Right lobe of liver (tissue), 6 donors: ENCODE results near the gene DPP10. TPM values are rescaled to one million over a fixed set of nuclear protein-coding genes. Genes with fewer than 3 reads are reported as not detected.

Source experiments
- ATAC-seq, 4 donors: fragments of 200-7000 bp; cut with Tn5 transposase; one replicate each; pipeline ENCODE4 v1.9.1; 2020; ENCODE audit warnings: mild to moderate bottlenecking in 4 of 4, moderate library complexity in 4 of 4
- DNase-seq, 3 donors: peaks; one replicate each; pipeline ENCODE4 v3.0.0-alpha.2; 2020
- H3K27ac ChIP-seq, 3 donors: fragments of 200-600 bp; one replicate each; pipeline ENCODE4 v1.8.0; 2022
- H3K27me3 ChIP-seq, 2 donors: fragments of 200-600 bp; one replicate each; pipeline ENCODE4 v1.8.0; 2022
- H3K36me3 ChIP-seq, 4 donors: fragments of 200-600 bp; sonication (generic) in 1 of 4; one replicate each; pipeline versions ENCODE4 v1.5.1 to v1.8.0; 2017 to 2022; ENCODE audit warnings: control low read depth in 1 of 4
- H3K4me1 ChIP-seq, 4 donors: fragments of 200-600 bp; sonication (generic) in 1 of 4; one replicate each; pipeline versions ENCODE4 v1.5.1 to v1.8.0; 2017 to 2022; ENCODE audit warnings: control low read depth in 1 of 4
- H3K4me3 ChIP-seq, 3 donors: fragments of 200-600 bp; one replicate each; pipeline ENCODE4 v1.8.0; 2022
- H3K9me3 ChIP-seq, 4 donors: fragments of 200-600 bp; sonication (generic) in 1 of 4; one replicate each; pipeline versions ENCODE4 v1.5.1 to v1.8.0; 2017 to 2022; ENCODE audit warnings: control low read depth in 1 of 4
- POLR2A ChIP-seq: fragments of 450-650 bp; IDR thresholded peaks from one replicate; pipeline ENCODE4 v1.6.1; 2017; ENCODE audit warnings: antibody characterized with exemption, mild to moderate bottlenecking
- WGBS: methylation state at CpG from one replicate; pipeline ENCODE4 v1.1.6; 2018; ENCODE audit warnings: low coverage, low lambda C conversion rate; ENCODE audit not compliant: insufficient coverage; ENCODE audit errors: missing lambda C conversion rate; 5-methylcytosine and 5-hydroxymethylcytosine counted together
- intact Hi-C, 2 donors: fragments of 100-400 bp; cut with DNase I; formaldehyde crosslinking; loops; one replicate each; pipeline versions ENCODE4 v1.11.2 to v1.14.1; 2022
- total RNA-seq, 6 experiments: library from RNA; depleted of rRNA in 2 of 6; stranded (reverse); fragments of >200 nt in 2 of 6; fragmentation: NEBNext Ultra II Directional in 3 of 6; extraction: Animal tissue kit (Norgen Biotek cat#: 25700) in 3 of 6; gene quantifications; one replicate each; pipeline versions ENCODE4 v1.1.0 to v1.2.4, GENCODE V29; 2016 to 2023
- TF ChIP-seq, protein P1 (sequence below), 4 donors: fragments of 200-600 bp in 3 of 4; fragments of 450-650 bp in 1 of 4; IDR thresholded peaks; one replicate each; pipeline versions ENCODE4 v1.5.1 to v1.8.0; 2016 to 2022; ENCODE audit warnings: antibody characterized with exemption in 4 of 4, mild to moderate bottlenecking in 2 of 4
- donor health status: DM: no; HTN: yes; CAD: no.
- donor health status: DM: no; HTN: no; CAD: no.
- donor health status: DM: no; HTN: no; CAD: no.
- donor health status: DM: no; HTN: yes; CAD: no.
- donor health status: DM: no; HTN: yes; CAD: no.

DPP10 gene
- total RNA-seq, 6 experiments from 2014 or later = 0.09 to 0.19 (median 0.15) TPM; not detected in 2

DNA sequence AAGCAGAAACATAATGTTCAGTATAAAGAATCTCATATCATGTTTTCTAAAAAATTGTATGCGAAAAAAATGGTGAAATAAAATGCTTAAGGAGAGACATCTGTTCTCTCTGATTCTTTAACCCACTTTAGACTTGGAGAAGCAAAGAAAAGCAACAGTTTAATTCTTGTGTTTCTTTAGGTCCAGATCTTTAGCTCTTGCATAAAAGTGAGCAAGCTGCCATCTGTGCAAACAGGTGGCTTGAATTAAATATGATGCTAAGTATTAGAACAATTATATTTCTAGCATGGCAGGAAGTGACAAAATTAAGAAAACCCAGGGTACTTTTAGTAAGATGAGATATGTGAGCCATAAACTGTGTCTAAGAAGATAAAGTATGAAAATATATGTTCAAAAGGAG is 1038.3 kb downstream of the DPP10 start:
- ATAC-seq = no peak
- Histone ChIP-seq H3K27ac (no peak overlapping the region), H3K4me3 (no peak overlapping the region), H3K27me3 (no peaks in the 10 kb centered on the region), H3K4me1 (no peaks in the 10 kb centered on the region), H3K36me3 (no peaks in the 10 kb centered on the region), H3K9me3 (no peaks in the 10 kb centered on the region)
- intact Hi-C loops = no loop called here
- no peak for DNase-seq
- 45% methylated on average over 1 of the region's 1 CpG for WGBS
- TF ChIP-seq, protein P1, sequence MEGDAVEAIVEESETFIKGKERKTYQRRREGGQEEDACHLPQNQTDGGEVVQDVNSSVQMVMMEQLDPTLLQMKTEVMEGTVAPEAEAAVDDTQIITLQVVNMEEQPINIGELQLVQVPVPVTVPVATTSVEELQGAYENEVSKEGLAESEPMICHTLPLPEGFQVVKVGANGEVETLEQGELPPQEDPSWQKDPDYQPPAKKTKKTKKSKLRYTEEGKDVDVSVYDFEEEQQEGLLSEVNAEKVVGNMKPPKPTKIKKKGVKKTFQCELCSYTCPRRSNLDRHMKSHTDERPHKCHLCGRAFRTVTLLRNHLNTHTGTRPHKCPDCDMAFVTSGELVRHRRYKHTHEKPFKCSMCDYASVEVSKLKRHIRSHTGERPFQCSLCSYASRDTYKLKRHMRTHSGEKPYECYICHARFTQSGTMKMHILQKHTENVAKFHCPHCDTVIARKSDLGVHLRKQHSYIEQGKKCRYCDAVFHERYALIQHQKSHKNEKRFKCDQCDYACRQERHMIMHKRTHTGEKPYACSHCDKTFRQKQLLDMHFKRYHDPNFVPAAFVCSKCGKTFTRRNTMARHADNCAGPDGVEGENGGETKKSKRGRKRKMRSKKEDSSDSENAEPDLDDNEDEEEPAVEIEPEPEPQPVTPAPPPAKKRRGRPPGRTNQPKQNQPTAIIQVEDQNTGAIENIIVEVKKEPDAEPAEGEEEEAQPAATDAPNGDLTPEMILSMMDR (IDR thresholded peaks at IDR 0.05) = no peak
- TF ChIP-seq POLR2A = no peak

DNA sequence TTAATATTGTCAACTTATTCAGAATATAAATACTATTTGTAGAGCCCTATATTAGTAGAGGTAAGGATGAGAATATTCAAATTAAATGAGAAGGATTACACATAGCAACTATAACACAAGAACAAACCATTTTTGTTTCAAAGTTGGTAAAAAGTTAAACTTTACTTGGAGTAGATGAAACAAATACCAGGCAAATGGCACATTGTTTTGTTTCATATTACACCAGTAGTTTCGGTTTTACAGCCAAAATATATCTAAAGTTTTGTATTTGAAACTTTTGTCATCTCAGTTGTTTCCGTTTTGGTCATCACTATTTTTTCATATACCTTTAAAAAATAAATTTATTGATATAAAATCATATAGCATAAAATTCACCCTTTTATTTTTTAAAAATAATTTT is 1039.4 kb downstream of the DPP10 start:
- TF ChIP-seq POLR2A = no peak
- TF ChIP-seq, protein P1 (IDR thresholded peaks at IDR 0.05) = no peak
- Histone ChIP-seq H3K27ac (no peak overlapping the region), H3K36me3 (no peaks in the 10 kb centered on the region), H3K4me3 (no peak overlapping the region), H3K27me3 (no peaks in the 10 kb centered on the region), H3K4me1 (no peaks in the 10 kb centered on the region), H3K9me3 (no peaks in the 10 kb centered on the region)
- DNase-seq (no peak), ATAC-seq (no peak)
- WGBS = 47% methylated on average over 2 of the region's 2 CpGs
- intact Hi-C loops = no loop called here

DNA sequence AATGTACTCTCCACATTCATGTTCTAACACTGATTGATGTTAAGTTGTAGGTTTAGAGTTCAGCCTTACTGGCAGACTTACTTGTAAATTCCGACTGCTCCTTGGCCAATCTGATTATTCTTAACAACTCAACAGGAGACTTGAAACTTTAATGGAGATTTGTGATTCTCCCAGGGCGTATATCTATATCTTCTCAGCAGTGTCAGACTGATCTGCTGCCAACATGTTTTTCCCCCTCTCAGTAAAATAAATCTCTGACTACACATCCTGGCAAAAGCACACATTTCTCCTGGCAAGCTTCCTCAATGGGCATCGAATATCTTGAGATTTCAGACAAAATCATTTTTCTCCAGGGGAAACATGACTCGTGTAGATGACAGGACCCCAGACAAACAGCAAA is 1041.2 kb downstream of the DPP10 start:
- no peaks in the 10 kb centered on the region for H3K4me1 ChIP-seq
- WGBS = 37% methylated on average over 4 of the region's 4 CpGs
- ATAC-seq = no peak

DNA sequence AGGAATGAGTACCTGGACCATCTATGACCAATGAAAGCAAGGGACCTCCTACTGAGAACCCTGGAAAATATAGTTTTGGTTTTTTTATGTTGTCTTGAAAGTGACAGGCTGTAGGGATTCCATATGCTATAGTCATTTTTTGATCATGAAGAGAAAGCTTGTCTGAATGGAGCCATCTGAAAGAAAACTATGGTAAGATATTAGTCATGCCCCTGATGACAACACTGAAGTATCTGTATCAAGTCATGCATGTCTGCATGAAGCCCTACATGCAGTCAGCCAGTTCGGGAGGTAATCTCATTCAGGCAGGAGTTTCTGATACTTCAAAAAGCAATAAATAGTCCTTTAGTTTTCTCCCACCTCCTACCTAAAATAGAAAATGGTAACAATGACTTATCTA is 1042.0 kb downstream of the DPP10 start:
- no peak for ATAC-seq
- H3K27me3 ChIP-seq = no peaks in the 10 kb centered on the region
- H3K9me3 ChIP-seq = no peaks in the 10 kb centered on the region
- intact Hi-C loops = no loop called here
- no peak for TF ChIP-seq POLR2A
- TF ChIP-seq, protein P1 (IDR thresholded peaks at IDR 0.05) = no peak
- no peaks in the 10 kb centered on the region for H3K36me3 ChIP-seq
- DNase-seq = no peak
- H3K4me3 ChIP-seq = no peak overlapping the region
- WGBS = 50% methylated on average over 1 of the region's 1 CpG
- no peak overlapping the region for H3K27ac ChIP-seq
- no peaks in the 10 kb centered on the region for H3K4me1 ChIP-seq

More for the DNA sequence above, 1041.2 kb downstream of the DPP10 start:
- intact Hi-C loops = no loop called here
- H3K27ac ChIP-seq = no peak overlapping the region
- no peak for DNase-seq
- H3K36me3 ChIP-seq = no peaks in the 10 kb centered on the region
- H3K4me3 ChIP-seq = no peak overlapping the region
- no peaks in the 10 kb centered on the region for H3K27me3 ChIP-seq
- H3K9me3 ChIP-seq = no peaks in the 10 kb centered on the region
- TF ChIP-seq, protein P1 (IDR thresholded peaks at IDR 0.05) = no peak
- TF ChIP-seq POLR2A = no peak

DNA sequence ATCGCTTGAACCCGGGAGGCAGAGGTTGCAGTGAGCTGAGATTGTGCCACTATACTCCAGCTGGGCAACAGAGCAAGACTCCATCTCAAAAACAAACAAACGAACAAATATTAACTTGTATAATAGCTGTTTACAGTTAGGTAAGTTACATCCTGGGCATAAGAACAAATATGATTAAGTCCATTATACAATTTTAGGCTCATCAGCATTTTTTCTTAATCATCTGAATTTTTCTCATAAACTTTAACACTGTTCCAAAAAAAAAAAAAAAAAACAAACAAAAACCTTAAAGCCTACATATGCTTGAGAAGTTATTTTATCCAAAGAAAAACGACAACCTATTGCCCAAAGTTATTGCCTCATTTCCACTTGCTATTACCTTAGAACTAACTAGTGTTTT is 1042.5 kb downstream of the DPP10 start:
- Histone ChIP-seq H3K36me3 (no peaks in the 10 kb centered on the region), H3K27ac (no peak overlapping the region), H3K27me3 (no peaks in the 10 kb centered on the region), H3K9me3 (no peaks in the 10 kb centered on the region), H3K4me1 (no peaks in the 10 kb centered on the region), H3K4me3 (no peak overlapping the region)
- TF ChIP-seq, protein P1 (IDR thresholded peaks at IDR 0.05) = no peak
- no peak for TF ChIP-seq POLR2A
- intact Hi-C loops = no loop called here
- WGBS = 46% methylated on average over 4 of the region's 4 CpGs
- ATAC-seq (no peak), DNase-seq (no peak)
